Progenitor cell of endocrine pancreas (in vitro differentiated cells): ENCODE measurements around the gene TFAP2B. TPM values are rescaled to one million over a fixed set of nuclear protein-coding genes. Genes with fewer than 3 reads are reported as not detected.

Experiments used
- DNase-seq: peaks from one replicate; pipeline ENCODE4 v3.0.0; 2021; ENCODE audit warnings: low spot score; ENCODE audit not compliant: unreplicated experiment
- H3K27ac Mint-ChIP-seq: 2 replicates; pipeline ENCODE4 v1.8.0; 2021; ENCODE audit warnings: mild to moderate bottlenecking, moderate library complexity, mixed read lengths
- H3K27me3 Mint-ChIP-seq: 2 replicates; pipeline ENCODE4 v1.8.0; 2021; ENCODE audit warnings: mixed read lengths
- H3K36me3 Mint-ChIP-seq: 2 replicates; pipeline ENCODE4 v1.8.0; 2022; ENCODE audit warnings: mixed read lengths; ENCODE audit not compliant: insufficient read depth
- H3K4me1 Mint-ChIP-seq: 2 replicates; pipeline ENCODE4 v1.8.0; 2021; ENCODE audit warnings: low read depth, mixed read lengths
- H3K4me3 Mint-ChIP-seq: 2 replicates; pipeline ENCODE4 v1.8.0; 2021; ENCODE audit warnings: low read depth, mild to moderate bottlenecking, moderate library complexity, mixed read lengths
- H3K9me3 Mint-ChIP-seq: 2 replicates; pipeline ENCODE4 v1.8.0; 2021; ENCODE audit warnings: low read depth, mixed read lengths
- CTCF ChIP-seq: fragments of 200-600 bp; sonication (generic); IDR thresholded peaks from one replicate; pipeline ENCODE4 v1.5.0; 2021; ENCODE audit warnings: antibody characterized with exemption, mild to moderate bottlenecking; ENCODE audit not compliant: unreplicated experiment
- total RNA-seq: library from RNA; stranded (reverse); gene quantifications from 2 replicates; pipeline ENCODE4 v1.2.1, GENCODE V29; 2021

Gene TFAP2B
- total RNA-seq, 1 donor from 2014 or later: 0.74 TPM

GRCh38 chr6:50884364-50884763 lies 65.7 kb downstream of the TFAP2B start:
- Mint-ChIP-seq H3K4me1 (no peaks in the 10 kb centered on the region), H3K9me3 (no peaks in the 10 kb centered on the region), H3K36me3 (no peaks in the 10 kb centered on the region), H3K27ac (no peak overlapping the region), H3K4me3 (no peak overlapping the region), H3K27me3 (peaks cover 12% of the 10 kb centered on the region)
- TF ChIP-seq CTCF: no peak
- DNase-seq: no peak

- Mint-ChIP-seq H3K9me3 (no peaks in the 10 kb centered on the region), H3K4me1 (no peaks in the 10 kb centered on the region), H3K4me3 (no peak overlapping the region), H3K27me3 (peaks cover 11% of the 10 kb centered on the region), H3K36me3 (no peaks in the 10 kb centered on the region), H3K27ac (no peak overlapping the region)
- no peak for DNase-seq
- no peak for TF ChIP-seq CTCF
Observed at GRCh38 chr6:50887112-50887511, 68.4 kb downstream of the TFAP2B start.

- DNase-seq: no peak
- no peaks in the 10 kb centered on the region for H3K4me1 Mint-ChIP-seq
- H3K27me3 Mint-ChIP-seq: peaks cover 4% of the 10 kb centered on the region
- no peaks in the 10 kb centered on the region for H3K9me3 Mint-ChIP-seq
- H3K4me3 Mint-ChIP-seq: no peak overlapping the region
- no peak overlapping the region for H3K27ac Mint-ChIP-seq
- TF ChIP-seq CTCF: no peak
- H3K36me3 Mint-ChIP-seq: no peaks in the 10 kb centered on the region
Observed at GRCh38 chr6:50889497-50889896, 70.8 kb downstream of the TFAP2B start.

- Mint-ChIP-seq H3K4me1 (no peaks in the 10 kb centered on the region), H3K27me3 (peaks cover 4% of the 10 kb centered on the region), H3K27ac (no peak overlapping the region), H3K4me3 (no peak overlapping the region), H3K36me3 (no peaks in the 10 kb centered on the region), H3K9me3 (peaks cover under 1% of the 10 kb centered on the region)
- TF ChIP-seq CTCF: no peak
- no peak for DNase-seq
Observed at GRCh38 chr6:50889935-50890334, 71.3 kb downstream of the TFAP2B start.

GRCh38 chr6:50890579-50890978 lies 71.9 kb downstream of the TFAP2B start:
- Mint-ChIP-seq H3K4me1 (no peaks in the 10 kb centered on the region), H3K27ac (no peak overlapping the region), H3K9me3 (peaks cover 3% of the 10 kb centered on the region), H3K4me3 (no peak overlapping the region), H3K27me3 (peaks cover 4% of the 10 kb centered on the region), H3K36me3 (peaks cover 2% of the 10 kb centered on the region)
- DNase-seq: no peak
- no peak for TF ChIP-seq CTCF
